GM19193 (cell line): ENCODE measurements around the gene SERPINB1.

Source experiments
- POLR2A ChIP-seq: IDR thresholded peaks from 4 replicates; pipeline ENCODE4 v1.6.1; 2011; ENCODE audit not compliant: insufficient read depth, insufficient read length; ENCODE audit errors: extremely low read depth

Gene SERPINB1

GRCh38 chr6:2838251-2838650 is 3.4 kb downstream of the SERPINB1 start:
- no peak for TF ChIP-seq POLR2A

GRCh38 chr6:2834262-2834661 is 7.4 kb downstream of the SERPINB1 start:
- TF ChIP-seq POLR2A = no peak

- TF ChIP-seq POLR2A = no peak
Measured at GRCh38 chr6:2831392-2831791, 10.3 kb downstream of the SERPINB1 start.

DNA sequence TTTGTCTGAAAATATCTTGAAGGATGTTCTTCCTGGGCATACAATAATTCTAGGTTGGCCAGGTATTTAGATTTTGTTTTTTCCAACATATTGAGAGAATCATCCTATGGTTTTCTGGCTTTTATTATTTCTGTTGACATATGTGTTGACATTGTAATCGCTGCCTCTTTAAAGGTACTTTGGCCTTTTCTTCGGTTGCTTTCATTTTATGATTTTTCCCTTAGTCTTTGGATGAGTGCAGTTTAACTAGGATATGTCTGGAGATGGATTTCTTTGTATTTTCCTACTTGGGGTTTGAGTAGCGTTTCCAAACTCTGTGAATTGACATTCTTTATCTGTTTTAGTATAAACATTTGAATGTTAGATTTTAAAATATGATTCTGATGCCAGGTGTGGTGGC is 11.5 kb downstream of the SERPINB1 start:
- TF ChIP-seq POLR2A = no peak

GRCh38 chr6:2829253-2829652 is 12.4 kb downstream of the SERPINB1 start:
- no peak for TF ChIP-seq POLR2A

DNA sequence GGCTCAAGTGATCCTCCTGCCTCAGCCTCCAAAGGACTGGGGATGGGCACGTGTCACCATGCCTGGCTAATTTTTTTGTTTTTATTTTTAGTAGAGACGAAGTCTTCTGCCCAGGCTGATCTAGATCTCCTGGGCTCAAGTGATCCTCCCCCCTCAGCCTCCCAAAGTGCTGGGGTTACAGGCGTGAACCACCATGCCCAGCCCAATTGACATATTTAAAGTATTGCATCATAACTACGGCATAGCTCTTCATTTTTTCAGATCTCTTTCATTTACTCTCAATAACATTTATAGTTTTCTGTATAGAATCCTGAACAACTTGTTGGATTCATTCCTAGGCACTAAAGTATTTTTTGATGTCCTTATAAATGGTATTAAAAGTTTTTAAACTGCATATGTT is 13.0 kb downstream of the SERPINB1 start:
- TF ChIP-seq POLR2A = no peak

DNA sequence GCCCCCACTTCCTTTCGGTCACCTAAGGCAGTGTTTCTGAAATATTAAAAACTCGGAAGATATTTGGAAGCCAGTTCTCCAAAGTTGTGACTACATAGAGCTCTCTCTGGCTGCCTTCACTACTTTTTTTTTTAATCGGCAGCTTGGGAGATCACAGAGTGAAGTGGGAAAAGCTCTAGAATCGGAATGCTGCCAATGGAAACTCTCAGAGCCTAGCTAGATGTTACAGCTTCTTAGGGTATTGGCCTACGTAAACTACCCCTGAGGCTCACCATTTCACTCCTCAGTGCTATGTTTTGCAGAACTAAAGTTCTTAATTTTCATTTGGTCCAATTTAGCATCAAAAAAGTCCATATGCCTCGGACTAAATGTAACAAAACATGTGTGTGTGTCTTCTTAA is 14.5 kb downstream of the SERPINB1 start:
- TF ChIP-seq POLR2A = no peak

GRCh38 chr6:2826131-2826530 is 15.5 kb downstream of the SERPINB1 start:
- TF ChIP-seq POLR2A = no peak

DNA sequence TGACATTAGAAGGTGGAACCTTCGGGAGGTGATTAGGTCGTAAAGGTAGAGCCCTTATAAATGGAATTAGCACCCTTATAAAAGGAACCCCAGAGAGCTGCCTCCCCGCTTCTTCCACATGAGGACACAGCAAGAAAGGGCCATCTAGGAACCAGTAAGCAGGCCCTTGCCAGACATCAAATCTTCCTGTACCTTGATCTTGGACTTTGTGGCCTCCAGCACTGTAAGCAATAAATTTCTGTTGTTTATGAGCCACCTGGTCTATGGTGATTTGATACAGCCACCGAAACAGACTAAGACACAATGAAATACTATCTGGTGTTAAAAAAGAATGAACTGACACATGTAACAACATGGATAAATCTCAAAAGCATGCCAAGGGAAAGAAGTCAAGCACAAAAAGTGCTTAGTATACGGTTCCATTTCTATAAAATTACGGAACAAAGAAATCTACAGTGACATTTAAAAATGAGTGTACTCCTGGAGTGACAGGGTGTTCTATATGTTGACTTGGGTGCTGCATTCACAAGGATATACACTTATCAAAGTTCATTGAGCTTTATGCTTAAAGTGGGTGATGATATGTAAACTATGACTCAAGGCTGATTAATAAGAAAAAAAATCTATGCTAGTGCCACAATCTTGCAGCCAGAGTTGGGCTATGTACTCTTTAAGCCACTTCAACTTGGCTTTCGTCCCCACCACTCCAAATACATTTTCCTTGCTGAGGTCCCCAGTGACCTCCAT is 18.4 kb downstream of the SERPINB1 start:
- no peak for TF ChIP-seq POLR2A

DNA sequence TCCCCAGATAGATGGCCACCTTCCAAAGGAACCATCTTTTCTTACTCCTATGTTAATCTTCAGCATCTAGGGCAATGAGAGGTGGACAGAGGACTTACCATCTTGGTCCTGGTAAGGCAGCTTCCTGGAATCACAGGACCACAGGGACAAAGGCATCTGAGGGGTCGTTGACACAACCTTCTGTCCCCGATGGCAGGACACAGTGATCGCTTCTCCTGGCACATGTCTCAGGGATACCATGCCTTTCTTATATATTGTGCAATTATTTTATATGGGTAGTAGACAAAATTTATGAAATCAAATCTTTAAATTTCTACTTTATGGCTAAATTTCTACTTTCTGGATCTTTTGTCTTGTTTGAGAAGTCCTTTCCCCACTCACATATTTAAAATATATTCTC is 20.1 kb downstream of the SERPINB1 start:
- no peak for TF ChIP-seq POLR2A

DNA sequence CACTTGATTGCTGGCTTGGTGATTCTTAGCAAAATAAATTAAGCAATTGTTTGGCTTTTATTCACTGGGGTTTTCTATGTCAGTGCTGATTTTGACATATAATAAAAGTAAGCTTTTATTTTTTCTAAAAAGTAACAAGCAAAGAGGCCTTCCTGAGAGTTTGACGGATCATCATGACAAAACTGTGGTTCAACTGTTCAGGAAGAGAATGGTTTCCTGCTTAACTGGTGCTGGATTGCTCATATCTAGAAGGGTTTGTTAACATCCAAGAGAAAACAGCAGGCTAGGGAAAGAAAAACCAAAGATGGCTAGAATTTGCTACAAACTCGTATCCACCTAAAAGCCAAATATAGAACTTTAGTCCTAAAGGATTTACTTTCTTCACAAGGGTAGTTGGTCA is 21.2 kb downstream of the SERPINB1 start:
- no peak for TF ChIP-seq POLR2A

DNA sequence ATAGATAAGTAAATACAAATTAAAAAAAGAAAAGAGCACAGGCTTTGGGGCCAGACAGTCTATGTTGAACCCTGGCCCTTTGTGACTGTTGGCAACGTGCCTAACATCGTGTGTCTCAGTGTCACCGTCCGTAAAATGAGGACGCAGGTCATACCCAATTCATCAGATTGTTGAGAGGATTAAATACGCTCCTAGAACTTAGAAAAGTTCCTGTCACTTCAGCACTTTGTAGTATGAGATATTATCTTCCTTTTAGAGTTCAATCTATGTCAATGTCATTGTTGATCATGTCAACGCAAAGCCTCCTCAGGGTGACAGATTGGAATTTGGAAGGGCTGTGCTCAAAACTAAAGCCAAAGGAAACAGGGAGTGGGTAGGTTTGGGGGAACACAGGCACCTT is 21.7 kb downstream of the SERPINB1 start:
- TF ChIP-seq POLR2A = no peak

GRCh38 chr6:2819115-2819514 is 22.5 kb downstream of the SERPINB1 start:
- no peak for TF ChIP-seq POLR2A

GRCh38 chr6:2818593-2818992 is 23.1 kb downstream of the SERPINB1 start:
- no peak for TF ChIP-seq POLR2A

GRCh38 chr6:2817903-2818443 is 23.7 kb downstream of the SERPINB1 start:
- no peak for TF ChIP-seq POLR2A

- TF ChIP-seq POLR2A = no peak
Measured at GRCh38 chr6:2816158-2816557, 25.5 kb downstream of the SERPINB1 start.

DNA sequence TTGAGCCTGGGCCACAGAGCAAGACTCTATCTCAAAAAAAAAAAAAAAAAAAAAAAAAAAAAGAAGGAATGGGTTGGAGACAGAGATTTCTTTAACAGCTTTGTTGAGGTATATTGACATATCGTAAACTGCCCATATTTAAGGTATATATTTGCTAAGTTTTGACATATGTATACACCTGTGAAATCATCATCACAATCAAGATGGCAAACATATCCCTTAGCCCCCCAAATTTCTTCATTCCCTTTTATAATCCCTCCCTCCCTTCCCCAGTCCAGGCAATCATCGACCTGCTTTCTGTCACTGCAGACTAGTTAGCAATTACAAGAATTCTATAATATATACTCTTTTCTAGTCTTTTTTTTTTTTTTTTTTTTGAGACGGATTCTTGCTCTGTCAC is 29.0 kb downstream of the SERPINB1 start:
- no peak for TF ChIP-seq POLR2A
